Activated T-cell treated with anti-CD3 and anti-CD28 coated beads, Interleukin-2, amount 50 U/mL, for 24 hours (primary cell): ENCODE data around the gene TMEM63A.
A peak's percentile ranks its signal among the peaks of the same experiment; 100 is the strongest.

Source experiments
- DNase-seq: peaks from one replicate; pipeline ENCODE4 v3.0.0-alpha.2; 2020
- H3K27ac Mint-ChIP-seq: 2 replicates; pipeline ENCODE4 v1.8.0; 2020; ENCODE audit warnings: mild to moderate bottlenecking, mixed read lengths
- H3K27me3 Mint-ChIP-seq: 2 replicates; pipeline ENCODE4 v1.8.0; 2020; ENCODE audit warnings: mixed read lengths
- H3K36me3 Mint-ChIP-seq: 2 replicates; pipeline ENCODE4 v1.8.0; 2020; ENCODE audit warnings: low read depth, mixed read lengths
- H3K4me1 Mint-ChIP-seq: 2 replicates; pipeline ENCODE4 v1.8.0; 2020; ENCODE audit warnings: low read depth, mixed read lengths
- H3K4me3 Mint-ChIP-seq: 2 replicates; pipeline ENCODE4 v1.8.0; 2020; ENCODE audit warnings: mild to moderate bottlenecking, moderate library complexity, mixed read lengths
- H3K9me3 Mint-ChIP-seq: 2 replicates; pipeline ENCODE4 v1.8.0; 2020; ENCODE audit warnings: mixed read lengths

The TMEM63A gene

DNA sequence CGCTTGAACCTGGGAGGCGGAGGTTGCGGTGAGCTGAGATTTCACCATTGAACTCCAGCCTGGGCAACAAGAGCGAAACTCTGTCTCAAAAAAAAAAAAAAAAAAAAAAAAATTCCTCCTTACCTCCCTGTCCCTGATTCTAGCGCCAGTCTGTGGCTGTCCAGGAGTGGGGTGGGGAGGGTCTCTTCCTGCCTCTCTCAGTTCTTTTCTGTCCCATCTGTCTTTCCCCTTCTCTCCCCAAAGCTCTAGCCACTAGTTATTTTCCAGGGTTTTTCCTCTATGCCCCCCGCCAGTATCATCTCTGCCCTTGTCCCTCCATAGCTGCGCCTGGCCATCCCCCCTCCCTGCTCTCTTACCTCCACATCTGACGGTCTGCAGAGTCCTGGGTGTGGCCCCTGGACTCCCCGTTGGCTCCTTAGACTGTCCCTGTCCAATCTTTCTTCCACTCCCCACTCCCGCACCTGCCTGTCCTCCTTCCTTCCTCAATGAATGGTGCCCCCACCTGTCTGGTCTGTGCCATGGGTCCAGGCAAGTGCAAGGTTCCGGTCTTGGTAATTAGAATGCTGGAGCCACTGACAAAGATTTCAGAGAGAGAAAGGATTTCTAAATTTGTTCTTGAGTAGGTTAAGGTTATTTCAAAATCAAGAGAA is 1.6 kb upstream of the TMEM63A start:
- H3K4me3 Mint-ChIP-seq: peak overlapping the region; percentile 85
- H3K9me3 Mint-ChIP-seq: no peaks in the 10 kb centered on the region
- H3K27ac Mint-ChIP-seq: peak overlapping the region; percentile 77
- H3K36me3 Mint-ChIP-seq: peaks cover 6% of the 10 kb centered on the region
- H3K27me3 Mint-ChIP-seq: no peaks in the 10 kb centered on the region
- H3K4me1 Mint-ChIP-seq: peaks cover 39% of the 10 kb centered on the region
- no peak for DNase-seq

DNA sequence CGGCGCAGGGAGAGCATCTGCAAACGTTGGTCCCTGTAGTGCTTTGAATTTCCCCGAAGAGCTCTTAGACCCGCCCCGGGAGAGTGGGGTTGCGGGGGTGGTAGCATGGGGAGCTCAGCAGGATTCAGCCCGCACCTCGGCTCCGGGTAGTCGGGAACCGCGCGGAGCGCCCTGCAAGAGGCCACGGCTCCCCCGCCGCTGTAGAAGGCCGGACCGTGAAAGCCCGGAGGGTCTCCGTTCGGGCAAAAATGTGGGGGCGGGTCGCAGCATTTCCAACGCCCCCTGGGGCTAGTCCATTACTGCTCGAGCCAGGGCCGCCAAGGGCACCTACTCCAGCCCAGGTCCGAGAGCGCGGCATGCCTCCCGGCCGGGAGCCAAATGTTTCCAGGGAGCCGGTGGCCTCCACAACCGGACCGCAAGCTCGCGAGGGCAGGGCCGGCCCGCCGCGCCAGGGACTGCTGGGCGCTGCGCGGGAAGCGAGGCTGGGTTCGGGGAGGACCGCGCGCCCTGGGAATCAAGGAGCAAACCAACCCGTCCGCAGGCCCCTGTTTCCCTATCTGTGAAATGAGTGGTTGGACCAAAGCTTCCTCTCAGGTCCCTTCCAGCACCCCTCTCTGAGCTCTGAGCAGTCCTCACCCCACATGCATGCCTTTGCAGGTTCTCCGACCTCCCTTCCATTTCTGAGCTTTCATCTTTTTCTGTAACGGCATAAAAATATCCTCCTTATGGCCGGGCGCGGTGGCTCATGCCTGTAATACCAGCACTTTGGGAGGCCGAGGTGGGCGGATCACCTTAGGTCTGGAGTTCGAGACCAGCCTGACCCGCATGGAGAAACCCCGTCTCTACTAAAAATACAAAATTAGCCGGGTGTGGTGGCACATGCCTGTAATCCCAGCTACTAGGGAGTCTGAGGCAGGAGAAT is 775 bp upstream of the TMEM63A start:
- Mint-ChIP-seq H3K9me3 (no peaks in the 10 kb centered on the region), H3K36me3 (peaks cover 6% of the 10 kb centered on the region), H3K27ac (peak overlapping the region; percentile 90), H3K4me1 (peaks cover 45% of the 10 kb centered on the region), H3K27me3 (no peaks in the 10 kb centered on the region), H3K4me3 (peak overlapping the region; percentile 85)
- DNase-seq: peak; percentile 63

DNA sequence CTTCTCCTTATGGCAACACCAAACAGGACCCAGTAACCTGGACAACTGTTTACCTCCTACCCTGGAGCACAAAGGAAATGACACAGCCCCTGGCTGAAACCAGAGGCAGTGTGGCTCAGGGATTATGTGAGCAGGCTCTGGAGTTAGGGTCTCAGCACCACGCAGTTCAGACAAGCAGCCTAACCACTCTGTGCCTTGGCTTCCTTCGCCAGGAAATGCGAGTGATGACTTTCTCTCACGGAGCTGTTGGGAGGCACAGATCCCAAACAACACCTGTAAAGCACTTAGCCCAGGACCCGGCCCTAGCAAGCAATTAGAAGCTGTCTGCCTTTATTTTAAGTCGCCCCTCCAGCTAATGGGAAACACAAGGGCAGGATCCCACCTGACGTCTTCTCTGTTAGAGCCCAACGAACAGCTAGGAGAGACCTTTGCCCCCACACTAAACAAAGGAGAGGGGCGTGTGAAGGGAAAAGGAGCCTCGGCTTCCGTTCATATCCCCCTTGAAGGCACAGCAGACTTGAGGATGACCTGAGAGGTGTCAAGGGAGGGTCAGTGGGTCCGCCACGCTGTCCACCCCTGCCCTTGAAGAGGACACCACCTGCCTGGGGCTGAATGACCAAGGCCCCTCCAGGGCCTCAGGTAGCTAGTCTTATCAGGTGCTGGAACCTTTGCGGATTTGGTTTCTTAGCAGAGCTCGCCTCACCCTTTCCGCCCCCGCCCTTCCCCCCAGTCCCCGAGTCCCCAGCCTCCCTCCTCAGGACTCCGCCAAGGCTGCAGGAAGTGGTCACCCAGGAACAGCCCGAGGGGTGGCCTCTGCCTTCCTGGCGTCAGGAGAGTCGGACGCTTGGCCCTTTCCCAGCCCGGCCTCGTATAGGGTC is 860 bp downstream of the TMEM63A start:
- DNase-seq: peak; percentile 60
- Mint-ChIP-seq H3K36me3 (peaks cover 19% of the 10 kb centered on the region), H3K4me1 (peaks cover 60% of the 10 kb centered on the region), H3K4me3 (peak overlapping the region; percentile 85), H3K9me3 (no peaks in the 10 kb centered on the region), H3K27me3 (no peaks in the 10 kb centered on the region), H3K27ac (peak overlapping the region; percentile 90)

DNA sequence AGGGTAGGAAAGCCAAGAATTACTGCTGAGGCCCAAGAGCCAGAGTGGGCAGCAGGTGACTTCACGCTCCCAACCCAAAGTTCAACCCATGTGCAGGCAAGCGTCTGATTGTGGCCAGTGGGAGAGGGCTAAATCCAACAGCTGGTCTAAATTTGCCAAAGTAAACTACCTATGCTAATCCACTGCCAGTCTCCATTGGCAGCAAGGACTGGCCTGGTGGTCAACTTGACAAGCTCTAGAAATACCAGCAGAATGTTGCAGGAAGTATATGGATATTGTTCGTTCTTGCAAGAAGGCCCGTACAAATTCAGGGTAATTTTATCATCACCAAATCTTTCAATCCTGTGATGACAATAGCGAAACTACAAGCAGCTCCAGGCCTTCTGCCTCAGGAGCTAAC is 1.5 kb downstream of the TMEM63A start:
- Mint-ChIP-seq H3K27me3 (no peaks in the 10 kb centered on the region), H3K4me1 (peaks cover 66% of the 10 kb centered on the region), H3K4me3 (peak overlapping the region; percentile 85), H3K9me3 (no peaks in the 10 kb centered on the region), H3K27ac (peak overlapping the region; percentile 90), H3K36me3 (peaks cover 20% of the 10 kb centered on the region)
- DNase-seq: no peak

DNA sequence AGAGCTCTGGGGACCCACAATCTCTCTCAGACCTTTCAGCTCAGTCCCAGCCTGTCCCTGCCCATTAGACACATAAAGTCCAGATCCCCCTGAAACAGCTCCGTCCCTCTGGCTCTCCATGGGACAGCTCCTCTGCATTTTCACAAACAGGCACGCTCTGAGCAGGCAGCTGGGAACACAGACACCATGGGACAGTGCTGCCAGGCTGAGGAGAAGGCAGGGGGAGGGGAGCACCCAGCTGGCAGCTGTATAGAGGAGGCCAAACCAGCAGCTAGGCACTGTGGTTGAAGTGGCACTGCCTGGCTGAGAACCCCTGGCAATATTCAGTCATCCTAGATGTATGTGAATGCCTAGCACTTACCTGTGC is 2.0 kb downstream of the TMEM63A start:
- peaks cover 22% of the 10 kb centered on the region for H3K36me3 Mint-ChIP-seq
- DNase-seq: peak; percentile 41
- peak overlapping the region; percentile 90 for H3K27ac Mint-ChIP-seq
- peaks cover 70% of the 10 kb centered on the region for H3K4me1 Mint-ChIP-seq
- peak overlapping the region; percentile 85 for H3K4me3 Mint-ChIP-seq
- no peaks in the 10 kb centered on the region for H3K27me3 Mint-ChIP-seq
- no peaks in the 10 kb centered on the region for H3K9me3 Mint-ChIP-seq

DNA sequence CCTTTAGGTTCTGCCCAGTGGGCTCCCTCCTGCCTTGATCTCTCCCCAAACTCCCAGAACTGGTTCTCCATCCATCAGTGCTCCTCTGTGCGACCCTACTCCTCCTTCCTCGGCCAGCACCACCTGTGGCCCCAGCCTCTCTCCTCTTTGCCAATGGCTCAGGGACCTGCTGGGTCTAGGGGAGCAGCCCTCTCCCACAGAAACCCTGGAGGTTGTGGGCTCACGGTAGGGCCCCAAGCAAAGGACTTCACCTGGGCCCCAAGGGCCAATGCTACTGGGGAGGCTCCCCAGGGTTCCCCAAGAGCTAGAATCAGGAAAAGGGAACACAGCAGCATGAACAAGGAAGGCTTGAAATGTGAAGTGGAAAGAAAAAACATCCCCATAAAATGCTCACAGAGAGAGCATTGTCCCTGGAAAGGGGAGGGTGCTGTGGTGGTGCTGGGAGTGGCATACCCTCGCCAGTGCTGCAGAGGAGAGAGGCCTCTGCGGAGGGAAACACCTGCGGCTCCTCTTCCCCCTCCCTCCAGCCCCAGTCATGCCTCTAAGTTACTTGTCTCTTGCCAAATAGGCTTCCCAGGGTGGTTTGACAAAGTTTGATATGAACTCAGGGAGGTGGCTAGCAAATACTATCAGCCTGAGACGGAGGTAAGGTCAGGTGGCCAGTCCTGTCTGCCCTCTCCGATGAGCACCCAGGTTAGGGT is 2.5 kb downstream of the TMEM63A start:
- Mint-ChIP-seq H3K27me3 (no peaks in the 10 kb centered on the region), H3K27ac (peak overlapping the region; percentile 90), H3K4me1 (peaks cover 72% of the 10 kb centered on the region), H3K9me3 (no peaks in the 10 kb centered on the region), H3K4me3 (peak overlapping the region; percentile 85), H3K36me3 (peaks cover 28% of the 10 kb centered on the region)
- peak; percentile 46 for DNase-seq

DNA sequence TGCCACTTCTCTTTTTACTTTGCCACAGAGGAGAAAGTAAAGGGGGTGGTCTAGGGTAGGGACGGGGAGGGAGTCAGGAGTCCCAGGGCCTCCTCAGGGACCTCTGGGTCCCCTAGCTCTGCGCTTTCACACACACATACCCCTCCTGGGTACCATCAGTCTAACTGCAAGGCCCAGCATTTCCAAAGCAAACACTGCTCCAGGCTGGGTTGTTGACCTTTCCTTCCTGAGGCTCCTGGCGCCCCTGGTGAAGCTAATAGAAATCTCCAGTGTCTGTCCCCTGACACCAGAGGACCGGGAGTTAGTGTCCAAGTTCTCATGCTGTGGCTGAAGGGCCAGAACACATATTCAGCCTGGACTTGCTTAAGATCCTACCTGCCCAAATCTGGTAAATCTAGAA is 3.9 kb downstream of the TMEM63A start:
- Mint-ChIP-seq H3K27ac (peak overlapping the region; percentile 60), H3K9me3 (no peaks in the 10 kb centered on the region), H3K4me3 (no peak overlapping the region), H3K4me1 (peaks cover 72% of the 10 kb centered on the region), H3K27me3 (no peaks in the 10 kb centered on the region), H3K36me3 (peaks cover 41% of the 10 kb centered on the region)
- DNase-seq: no peak

DNA sequence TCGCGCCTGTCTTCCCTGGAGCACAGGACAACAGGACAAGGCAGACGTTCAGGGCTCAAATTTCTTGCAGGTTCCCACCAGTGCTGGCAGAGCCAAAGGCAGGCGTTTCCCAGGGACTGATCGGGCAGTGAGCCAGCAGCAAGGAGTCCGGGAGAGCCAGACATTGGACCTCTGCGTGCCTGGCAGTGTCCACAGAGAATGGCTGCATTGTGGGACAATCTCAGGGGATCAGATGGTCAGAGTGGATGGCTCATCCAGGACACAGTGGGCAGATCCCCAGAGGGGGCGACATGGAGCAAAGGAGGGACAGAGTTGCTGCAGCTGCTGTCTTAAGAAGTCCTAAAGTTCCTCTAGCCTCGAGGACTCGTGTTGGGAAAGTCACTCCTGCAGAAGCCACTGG is 4.6 kb downstream of the TMEM63A start:
- Mint-ChIP-seq H3K9me3 (no peaks in the 10 kb centered on the region), H3K4me3 (no peak overlapping the region), H3K27me3 (no peaks in the 10 kb centered on the region), H3K36me3 (peaks cover 45% of the 10 kb centered on the region), H3K4me1 (peaks cover 74% of the 10 kb centered on the region), H3K27ac (peak overlapping the region; percentile 60)
- DNase-seq: no peak

DNA sequence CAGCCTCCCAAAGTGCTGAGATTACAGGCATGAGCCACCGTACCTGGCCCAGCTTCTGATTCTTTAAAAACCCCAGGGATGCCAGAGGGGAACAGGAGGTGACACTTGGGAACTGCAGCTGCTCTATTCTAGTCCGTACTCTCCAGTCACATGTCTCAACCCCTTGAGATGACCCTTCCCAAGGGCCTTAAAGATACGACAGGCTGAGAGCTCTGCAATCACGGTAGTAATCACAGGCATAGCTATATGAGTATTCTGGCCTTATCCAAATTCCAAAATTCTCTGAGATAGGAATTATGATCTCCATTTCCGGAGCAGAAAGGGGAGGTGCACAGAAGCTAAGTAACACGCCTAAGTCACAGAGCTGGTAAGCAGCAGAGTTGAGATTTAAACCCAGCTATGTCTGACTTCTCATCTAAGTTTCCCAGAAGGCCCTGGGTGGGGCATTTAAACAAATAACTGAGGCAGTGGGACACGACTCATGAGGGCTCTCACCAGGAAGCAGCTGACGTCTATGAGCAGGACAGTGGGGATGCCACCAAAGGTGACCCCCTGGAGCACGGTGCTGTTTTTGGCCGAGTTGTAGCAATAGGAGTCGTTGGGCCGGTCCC is 5.2 kb downstream of the TMEM63A start:
- H3K9me3 Mint-ChIP-seq: no peaks in the 10 kb centered on the region
- no peak overlapping the region for H3K4me3 Mint-ChIP-seq
- peak overlapping the region; percentile 60 for H3K27ac Mint-ChIP-seq
- peaks cover 75% of the 10 kb centered on the region for H3K4me1 Mint-ChIP-seq
- no peaks in the 10 kb centered on the region for H3K27me3 Mint-ChIP-seq
- DNase-seq: no peak
- H3K36me3 Mint-ChIP-seq: peaks cover 45% of the 10 kb centered on the region

DNA sequence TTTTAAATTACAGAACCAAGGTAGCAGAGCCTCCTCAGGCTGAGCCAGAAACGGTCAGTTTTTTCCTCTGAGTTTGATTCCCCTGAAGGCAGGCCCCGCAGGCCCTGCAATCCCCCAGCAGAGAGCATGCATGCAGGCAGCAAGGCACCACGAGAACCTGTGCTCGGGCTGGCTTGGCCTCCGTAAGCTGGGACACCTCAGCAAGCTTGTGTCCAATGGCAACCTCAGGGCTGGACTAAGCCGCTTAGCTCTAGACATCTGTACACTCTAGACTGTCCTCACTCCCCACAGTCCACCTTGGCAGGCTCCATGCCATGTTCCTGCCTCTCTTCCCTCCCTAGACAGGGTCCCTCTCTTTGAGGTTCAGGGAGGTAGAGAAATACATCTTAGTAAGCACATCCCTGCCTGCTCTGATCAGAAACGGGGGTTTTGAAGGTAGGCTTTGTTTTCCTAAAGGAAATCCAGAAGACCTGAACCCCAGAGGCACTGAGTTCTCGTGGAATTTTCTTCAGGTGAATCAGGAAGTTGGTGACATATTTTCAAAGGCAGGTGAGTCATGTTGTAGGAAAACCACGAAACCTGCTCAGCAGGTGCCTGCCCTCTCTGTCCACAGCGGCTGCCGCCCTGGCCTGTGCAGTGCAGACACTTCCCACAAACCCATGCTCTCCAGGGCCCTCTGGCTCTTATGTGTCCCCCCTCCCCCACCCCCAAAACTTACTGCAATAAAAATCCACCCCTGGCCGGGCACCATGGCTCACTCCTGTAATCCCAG is 7.0 kb downstream of the TMEM63A start:
- Mint-ChIP-seq H3K4me3 (no peak overlapping the region), H3K9me3 (no peaks in the 10 kb centered on the region), H3K4me1 (peaks cover 71% of the 10 kb centered on the region), H3K36me3 (peaks cover 62% of the 10 kb centered on the region), H3K27ac (peak overlapping the region; percentile 73), H3K27me3 (no peaks in the 10 kb centered on the region)
- no peak for DNase-seq

DNA sequence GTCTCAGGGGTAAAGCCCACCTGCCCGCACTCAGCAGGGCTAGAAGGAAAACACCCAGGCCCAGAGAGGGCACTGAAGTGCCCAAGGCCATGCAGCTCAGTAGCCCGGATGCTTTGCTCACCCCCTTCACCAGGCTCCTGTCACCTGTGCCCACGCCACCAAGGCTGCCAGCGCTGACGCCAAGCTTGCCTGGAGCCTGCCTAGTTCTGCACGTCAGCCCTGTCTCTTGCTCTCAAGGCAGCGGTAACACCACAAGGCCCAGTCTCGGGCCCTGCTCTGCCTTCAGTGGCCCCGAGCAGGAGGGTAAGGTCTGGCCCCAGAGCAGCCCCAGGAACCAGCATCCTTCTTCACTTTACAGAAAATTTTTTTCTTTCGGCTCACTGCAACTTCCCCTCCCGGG is 7.7 kb downstream of the TMEM63A start:
- H3K27me3 Mint-ChIP-seq: no peaks in the 10 kb centered on the region
- DNase-seq: no peak
- H3K27ac Mint-ChIP-seq: peak overlapping the region; percentile 73
- H3K9me3 Mint-ChIP-seq: no peaks in the 10 kb centered on the region
- H3K4me1 Mint-ChIP-seq: peaks cover 63% of the 10 kb centered on the region
- H3K4me3 Mint-ChIP-seq: no peak overlapping the region
- H3K36me3 Mint-ChIP-seq: peaks cover 65% of the 10 kb centered on the region

DNA sequence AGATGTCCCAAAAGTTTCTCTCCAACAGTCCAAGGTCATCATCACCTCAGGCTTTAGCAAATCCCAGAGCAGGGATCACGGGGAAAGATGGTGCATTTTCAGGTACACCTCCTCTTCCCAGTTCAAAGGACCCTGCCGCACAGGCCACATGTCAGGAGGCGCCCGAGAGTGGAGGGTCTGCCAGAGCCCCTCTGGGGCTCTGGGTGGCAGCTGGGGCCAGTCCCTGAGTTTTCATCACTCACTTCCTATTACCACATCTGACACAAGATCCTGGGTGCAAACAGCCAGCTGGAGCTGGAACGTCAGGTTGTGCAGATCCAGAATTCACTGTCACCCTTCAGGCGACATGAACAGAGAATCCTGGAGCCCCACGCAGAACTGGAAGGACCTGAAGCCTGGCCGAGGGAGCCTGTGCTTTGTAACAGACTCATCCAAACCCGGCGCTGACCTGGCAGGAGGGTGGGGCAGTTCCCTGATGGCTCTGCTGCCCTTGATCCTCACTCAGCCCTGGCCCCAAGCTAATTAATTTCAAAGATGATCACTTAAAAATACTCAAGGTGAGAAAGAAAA is 8.8 kb downstream of the TMEM63A start:
- peak overlapping the region; percentile 53 for H3K27ac Mint-ChIP-seq
- H3K36me3 Mint-ChIP-seq: peaks cover 72% of the 10 kb centered on the region

DNA sequence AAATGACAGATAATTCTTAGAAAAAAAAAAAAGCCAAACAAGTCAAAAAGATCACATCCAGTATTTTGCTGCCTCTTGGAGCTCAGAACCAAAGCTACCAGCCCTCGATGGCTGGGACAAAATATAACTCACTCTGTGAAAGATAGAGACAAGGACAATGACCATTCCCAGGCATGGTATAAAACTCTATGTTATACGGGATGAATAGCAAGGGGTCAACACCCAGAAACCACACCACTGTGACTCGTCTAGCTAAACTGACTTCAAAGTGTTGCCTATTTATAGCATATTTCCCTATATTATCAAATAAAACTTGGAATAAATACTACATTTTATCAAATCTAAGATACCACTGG is 10.1 kb downstream of the TMEM63A start:
- no peaks in the 10 kb centered on the region for H3K27me3 Mint-ChIP-seq
- H3K4me1 Mint-ChIP-seq: peaks cover 61% of the 10 kb centered on the region
- H3K4me3 Mint-ChIP-seq: no peak overlapping the region
- no peaks in the 10 kb centered on the region for H3K9me3 Mint-ChIP-seq
- peak overlapping the region; percentile 2 for H3K27ac Mint-ChIP-seq
- DNase-seq: no peak
- peaks cover 76% of the 10 kb centered on the region for H3K36me3 Mint-ChIP-seq

More for the DNA sequence above, 8.8 kb downstream of the TMEM63A start:
- no peaks in the 10 kb centered on the region for H3K27me3 Mint-ChIP-seq
- H3K9me3 Mint-ChIP-seq: no peaks in the 10 kb centered on the region
- DNase-seq: no peak
- H3K4me1 Mint-ChIP-seq: peaks cover 60% of the 10 kb centered on the region
- H3K4me3 Mint-ChIP-seq: no peak overlapping the region
